Activated CD4-positive, alpha-beta T cell treated with anti-CD3 and anti-CD28 coated beads, Interleukin-2, Interleukin-6, amounts not matched to agents 100 ng/mL and 50 ng/mL, durations not matched to agents 16 hours and 8 hours (primary cell): ENCODE results near the gene ZNF804B.

Experiments
- DNase-seq: peaks from one replicate; pipeline ENCODE4 v3.0.0-alpha.2; 2020

Gene ZNF804B

GRCh38 chr7:88842201-88842600, 82.7 kb downstream of the ZNF804B start:
- DNase-seq: no peak

GRCh38 chr7:88845091-88845490, 85.6 kb downstream of the ZNF804B start:
- DNase-seq: no peak

GRCh38 chr7:88851220-88851619, 91.7 kb downstream of the ZNF804B start:
- DNase-seq: no peak

GRCh38 chr7:88859288-88859687, 99.8 kb downstream of the ZNF804B start:
- no peak for DNase-seq

- DNase-seq: no peak
These were observed 106.9 kb downstream of the ZNF804B start for GRCh38 chr7:88866265-88866863.

- no peak for DNase-seq
These were observed 107.7 kb downstream of the ZNF804B start for GRCh38 chr7:88867158-88867557.

- DNase-seq: no peak
These were observed 109.0 kb downstream of the ZNF804B start for GRCh38 chr7:88868456-88868855.

- DNase-seq: no peak
These were observed 121.6 kb downstream of the ZNF804B start for GRCh38 chr7:88881136-88881535.

GRCh38 chr7:88885131-88885530, 125.6 kb downstream of the ZNF804B start:
- DNase-seq: no peak

- no peak for DNase-seq
These were observed 129.2 kb downstream of the ZNF804B start for GRCh38 chr7:88888684-88889083.

GRCh38 chr7:88910516-88910915, 151.0 kb downstream of the ZNF804B start:
- DNase-seq: no peak

GRCh38 chr7:88912852-88913251, 153.4 kb downstream of the ZNF804B start:
- no peak for DNase-seq

GRCh38 chr7:88915615-88916014, 156.1 kb downstream of the ZNF804B start:
- no peak for DNase-seq

- DNase-seq: no peak
These were observed 160.1 kb downstream of the ZNF804B start for GRCh38 chr7:88919478-88920131.

GRCh38 chr7:88922944-88923343, 163.4 kb downstream of the ZNF804B start:
- DNase-seq: no peak

GRCh38 chr7:88928276-88928675, 168.8 kb downstream of the ZNF804B start:
- no peak for DNase-seq

- DNase-seq: no peak
These were observed 170.2 kb downstream of the ZNF804B start for GRCh38 chr7:88929719-88930118.

- no peak for DNase-seq
These were observed 173.8 kb downstream of the ZNF804B start for GRCh38 chr7:88933285-88933684.

GRCh38 chr7:88942815-88943501, 183.5 kb downstream of the ZNF804B start:
- DNase-seq: no peak

- DNase-seq: no peak
These were observed 192.3 kb downstream of the ZNF804B start for GRCh38 chr7:88951826-88952225.

- no peak for DNase-seq
These were observed 204.9 kb downstream of the ZNF804B start for GRCh38 chr7:88964418-88964817.

- no peak for DNase-seq
These were observed 205.9 kb downstream of the ZNF804B start for GRCh38 chr7:88965371-88965770.

GRCh38 chr7:88967432-88967831, 207.9 kb downstream of the ZNF804B start:
- no peak for DNase-seq

GRCh38 chr7:88969167-88969566, 209.7 kb downstream of the ZNF804B start:
- DNase-seq: no peak
